Right lobe of liver (tissue), 6 donors: ENCODE data around the gene KRTAP12-4. TPM values are rescaled to one million over a fixed set of nuclear protein-coding genes. Genes with fewer than 3 reads are reported as not detected.

Experiments
- ATAC-seq, 4 donors: fragments of 200-7000 bp; cut with Tn5 transposase; one replicate each; pipeline ENCODE4 v1.9.1; 2020; ENCODE audit warnings: mild to moderate bottlenecking in 4 of 4, moderate library complexity in 4 of 4
- DNase-seq, 3 donors: peaks; one replicate each; pipeline ENCODE4 v3.0.0-alpha.2; 2020
- H3K27ac ChIP-seq, 3 donors: fragments of 200-600 bp; one replicate each; pipeline ENCODE4 v1.8.0; 2022
- H3K27me3 ChIP-seq, 2 donors: fragments of 200-600 bp; one replicate each; pipeline ENCODE4 v1.8.0; 2022
- H3K36me3 ChIP-seq, 4 donors: fragments of 200-600 bp; sonication (generic) in 1 of 4; one replicate each; pipeline versions ENCODE4 v1.5.1 to v1.8.0; 2017 to 2022; ENCODE audit warnings: control low read depth in 1 of 4
- H3K4me1 ChIP-seq, 4 donors: fragments of 200-600 bp; sonication (generic) in 1 of 4; one replicate each; pipeline versions ENCODE4 v1.5.1 to v1.8.0; 2017 to 2022; ENCODE audit warnings: control low read depth in 1 of 4
- H3K4me3 ChIP-seq, 3 donors: fragments of 200-600 bp; one replicate each; pipeline ENCODE4 v1.8.0; 2022
- H3K9me3 ChIP-seq, 4 donors: fragments of 200-600 bp; sonication (generic) in 1 of 4; one replicate each; pipeline versions ENCODE4 v1.5.1 to v1.8.0; 2017 to 2022; ENCODE audit warnings: control low read depth in 1 of 4
- POLR2A ChIP-seq: fragments of 450-650 bp; IDR thresholded peaks from one replicate; pipeline ENCODE4 v1.6.1; 2017; ENCODE audit warnings: antibody characterized with exemption, mild to moderate bottlenecking
- WGBS: methylation state at CpG from one replicate; pipeline ENCODE4 v1.1.6; 2018; ENCODE audit warnings: low coverage, low lambda C conversion rate; ENCODE audit not compliant: insufficient coverage; ENCODE audit errors: missing lambda C conversion rate; 5-methylcytosine and 5-hydroxymethylcytosine counted together
- intact Hi-C, 2 donors: fragments of 100-400 bp; cut with DNase I; formaldehyde crosslinking; loops; one replicate each; pipeline versions ENCODE4 v1.11.2 to v1.14.1; 2022
- total RNA-seq, 6 experiments: library from RNA; depleted of rRNA in 2 of 6; stranded (reverse); fragments of >200 nt in 2 of 6; fragmentation: NEBNext Ultra II Directional in 3 of 6; extraction: Animal tissue kit (Norgen Biotek cat#: 25700) in 3 of 6; gene quantifications; one replicate each; pipeline versions ENCODE4 v1.1.0 to v1.2.4, GENCODE V29; 2016 to 2023
- TF ChIP-seq, protein P1 (sequence below), 4 donors: fragments of 200-600 bp in 3 of 4; fragments of 450-650 bp in 1 of 4; IDR thresholded peaks; one replicate each; pipeline versions ENCODE4 v1.5.1 to v1.8.0; 2016 to 2022; ENCODE audit warnings: antibody characterized with exemption in 4 of 4, mild to moderate bottlenecking in 2 of 4
- donor health status: DM: no; HTN: yes; CAD: no.
- donor health status: DM: no; HTN: no; CAD: no.
- donor health status: DM: no; HTN: no; CAD: no.
- donor health status: DM: no; HTN: yes; CAD: no.
- donor health status: DM: no; HTN: yes; CAD: no.

The KRTAP12-4 gene
- total RNA-seq, 6 experiments from 2014 or later: not detected

- Histone ChIP-seq H3K27ac (no peak overlapping the region), H3K27me3 (no peaks in the 10 kb centered on the region), H3K36me3 (no peaks in the 10 kb centered on the region), H3K4me1 (no peaks in the 10 kb centered on the region), H3K4me3 (no peak overlapping the region), H3K9me3 (no peaks in the 10 kb centered on the region)
- DNase-seq (peak in 1 of 3 donors; percentile 50), ATAC-seq (no peak)
- intact Hi-C loops: no loop called here
- 53% methylated on average over 3 of the region's 17 CpGs for WGBS
- TF ChIP-seq, protein P1, sequence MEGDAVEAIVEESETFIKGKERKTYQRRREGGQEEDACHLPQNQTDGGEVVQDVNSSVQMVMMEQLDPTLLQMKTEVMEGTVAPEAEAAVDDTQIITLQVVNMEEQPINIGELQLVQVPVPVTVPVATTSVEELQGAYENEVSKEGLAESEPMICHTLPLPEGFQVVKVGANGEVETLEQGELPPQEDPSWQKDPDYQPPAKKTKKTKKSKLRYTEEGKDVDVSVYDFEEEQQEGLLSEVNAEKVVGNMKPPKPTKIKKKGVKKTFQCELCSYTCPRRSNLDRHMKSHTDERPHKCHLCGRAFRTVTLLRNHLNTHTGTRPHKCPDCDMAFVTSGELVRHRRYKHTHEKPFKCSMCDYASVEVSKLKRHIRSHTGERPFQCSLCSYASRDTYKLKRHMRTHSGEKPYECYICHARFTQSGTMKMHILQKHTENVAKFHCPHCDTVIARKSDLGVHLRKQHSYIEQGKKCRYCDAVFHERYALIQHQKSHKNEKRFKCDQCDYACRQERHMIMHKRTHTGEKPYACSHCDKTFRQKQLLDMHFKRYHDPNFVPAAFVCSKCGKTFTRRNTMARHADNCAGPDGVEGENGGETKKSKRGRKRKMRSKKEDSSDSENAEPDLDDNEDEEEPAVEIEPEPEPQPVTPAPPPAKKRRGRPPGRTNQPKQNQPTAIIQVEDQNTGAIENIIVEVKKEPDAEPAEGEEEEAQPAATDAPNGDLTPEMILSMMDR (IDR thresholded peaks at IDR 0.05): no peak
- no peak for TF ChIP-seq POLR2A
Measured at GRCh38 chr21:44615911-44616590, 38.4 kb downstream of the KRTAP12-4 start.

- Histone ChIP-seq H3K27ac (no peak overlapping the region), H3K36me3 (no peaks in the 10 kb centered on the region), H3K27me3 (no peaks in the 10 kb centered on the region), H3K4me1 (no peaks in the 10 kb centered on the region), H3K9me3 (no peaks in the 10 kb centered on the region), H3K4me3 (no peak overlapping the region)
- TF ChIP-seq, protein P1 (IDR thresholded peaks at IDR 0.05): no peak
- TF ChIP-seq POLR2A: no peak
- intact Hi-C loops: no loop called here
- WGBS: 69% methylated on average over 8 of the region's 8 CpGs
- no peak for DNase-seq
- ATAC-seq: no peak
Measured at GRCh38 chr21:44615466-44615865, 39.0 kb downstream of the KRTAP12-4 start.

DNA sequence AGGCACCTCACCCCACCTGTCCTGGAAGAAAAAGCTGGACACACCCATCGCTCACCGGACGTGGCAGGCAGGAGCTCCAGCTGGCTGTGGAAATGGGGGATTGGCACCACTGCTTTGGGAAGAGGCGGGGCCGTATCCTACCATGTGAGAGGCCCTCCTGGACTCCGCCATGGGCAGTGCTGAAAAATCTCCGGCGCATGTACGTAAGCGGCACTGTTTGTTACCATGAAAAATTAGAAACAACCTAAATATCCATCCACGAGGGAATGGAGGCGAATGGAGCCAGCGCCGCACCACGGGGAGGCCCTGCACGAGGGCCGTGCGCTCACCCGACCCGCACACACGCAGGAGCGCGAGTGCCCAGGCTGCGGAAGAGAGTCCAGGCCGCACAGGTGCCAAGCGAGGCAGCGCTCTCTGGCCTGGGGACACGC is 39.5 kb downstream of the KRTAP12-4 start:
- intact Hi-C loops: no loop called here

DNA sequence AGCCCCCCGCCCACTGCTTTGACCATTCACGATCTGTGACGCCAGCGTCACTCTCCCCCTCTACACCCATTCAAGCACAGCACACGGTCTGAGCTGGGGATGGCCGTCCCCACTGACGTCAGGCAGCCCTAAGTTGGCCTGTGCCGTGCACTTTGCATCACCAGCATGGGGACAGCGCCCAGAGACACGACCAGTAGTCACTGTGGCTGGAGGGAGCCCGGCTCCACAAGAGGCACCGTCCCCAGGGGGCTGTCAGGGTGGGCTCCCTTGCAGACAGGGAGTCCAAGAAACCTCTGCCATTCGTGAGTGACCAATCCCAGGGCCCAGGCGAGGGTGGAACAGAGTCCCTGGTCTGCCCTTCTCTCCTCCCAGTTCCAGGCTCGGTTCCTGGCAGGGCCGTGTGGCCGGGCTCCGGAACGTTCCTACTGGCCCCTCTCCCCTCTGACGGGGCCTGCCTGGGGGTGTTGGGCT is 40.3 kb downstream of the KRTAP12-4 start:
- no peak overlapping the region for H3K4me3 ChIP-seq
- H3K27me3 ChIP-seq: no peaks in the 10 kb centered on the region
- no peak for DNase-seq
- WGBS: no CpG with 5 or more reads among the region's 20 CpGs
- intact Hi-C loops: no loop called here
- H3K36me3 ChIP-seq: no peaks in the 10 kb centered on the region
- no peaks in the 10 kb centered on the region for H3K9me3 ChIP-seq
- no peak for ATAC-seq
- TF ChIP-seq POLR2A: no peak
- TF ChIP-seq, protein P1 (IDR thresholded peaks at IDR 0.05): no peak
- no peak overlapping the region for H3K27ac ChIP-seq
- no peaks in the 10 kb centered on the region for H3K4me1 ChIP-seq

More for the DNA sequence above, 39.5 kb downstream of the KRTAP12-4 start:
- Histone ChIP-seq H3K4me1 (no peaks in the 10 kb centered on the region), H3K27ac (no peak overlapping the region), H3K4me3 (no peak overlapping the region), H3K36me3 (no peaks in the 10 kb centered on the region), H3K27me3 (no peaks in the 10 kb centered on the region), H3K9me3 (no peaks in the 10 kb centered on the region)
- TF ChIP-seq POLR2A: no peak
- TF ChIP-seq, protein P1 (IDR thresholded peaks at IDR 0.05): no peak
- WGBS: 60% methylated on average over 2 of the region's 28 CpGs
- DNase-seq: no peak
- no peak for ATAC-seq
